Measurements from ENCODE around the gene DAAM1. TPM values are rescaled to one million over a fixed set of nuclear protein-coding genes. Genes with fewer than 3 reads are reported as not detected.

Gene DAAM1
- polyA plus RNA-seq, 1 of the 3 experiments (the other 2 are of a cell fraction): 5.1 TPM

GRCh38 chr14:59150990-59151389, 37.5 kb upstream of the DAAM1 start:
- no peak for DNase-seq
- no peaks in the 10 kb centered on the region for H3F3A ChIP-seq (replicated peaks; ENCODE audit: insufficient read depth)
- H3K4me1 ChIP-seq (ENCODE audit: control insufficient read depth in 1 of 2, insufficient read depth in 2 of 2, low read depth in 1 of 2, low read length in 1 of 2): no peaks in the 10 kb centered on the region
- no peak overlapping the region for H3K4me2 ChIP-seq
- no peak for TF ChIP-seq MAX (IDR thresholded peaks at IDR 0.05; ENCODE audit: low read depth)
- TF ChIP-seq IRF3 (IDR thresholded peaks at IDR 0.05; ENCODE audit: low read depth, low read length): no peak
- TF ChIP-seq RCOR1 (IDR thresholded peaks at IDR 0.05; ENCODE audit: low read length): no peak
- TF ChIP-seq EZH2phosphoT487 (IDR thresholded peaks at IDR 0.05; ENCODE audit: borderline replicate concordance, low read depth): no peak
- no peak for TF ChIP-seq MXI1 (IDR thresholded peaks at IDR 0.05; ENCODE audit: low read depth, low read length)
- no peak for TF ChIP-seq ELF1 (IDR thresholded peaks at IDR 0.05)
- no peak for TF ChIP-seq EP300 (IDR thresholded peaks at IDR 0.05; ENCODE audit: borderline replicate concordance in 1 of 2, low read depth in 1 of 2, low read length in 1 of 2)
- TF ChIP-seq NFIC (IDR thresholded peaks at IDR 0.05; ENCODE audit: borderline replicate concordance): no peak
- TF ChIP-seq REST (IDR thresholded peaks at IDR 0.05; ENCODE audit: low read depth, low read length): no peak
- no peak for TF ChIP-seq TCF12 (IDR thresholded peaks at IDR 0.05)
- TF ChIP-seq SMC3 (IDR thresholded peaks at IDR 0.05; ENCODE audit: low read depth, low read length): no peak
- TF ChIP-seq CHD2 (IDR thresholded peaks at IDR 0.05; ENCODE audit: low read length, partially characterized antibody): no peak
- TF ChIP-seq SIN3A (IDR thresholded peaks at IDR 0.05; ENCODE audit: borderline replicate concordance, low read depth, low read length): no peak
- TF ChIP-seq POLR2AphosphoS5 (IDR thresholded peaks at IDR 0.05; ENCODE audit: low read depth, low read length): no peak
- no peak for TF ChIP-seq USF1 (IDR thresholded peaks at IDR 0.05; ENCODE audit: borderline replicate concordance, low read depth)
- WGBS (ENCODE audit: low lambda C conversion rate): 65% methylated on average over 2 of the region's 2 CpGs
- CTCF ChIA-PET: no interaction called here
- no peaks in the 10 kb centered on the region for H3K27me3 ChIP-seq (ENCODE audit: insufficient read depth)
- POLR2A ChIA-PET: no interaction called here
- no peak overlapping the region for H2AFZ ChIP-seq (ENCODE audit: low read depth)
- H4K20me1 ChIP-seq (ENCODE audit: insufficient read depth): no peaks in the 10 kb centered on the region
- H3K4me3 ChIP-seq (ENCODE audit: low read depth in 2 of 2, low read length in 1 of 2): no peak overlapping the region
- no peaks in the 10 kb centered on the region for H3K79me2 ChIP-seq (ENCODE audit: insufficient read depth)
- H3K9me2 ChIP-seq: no peaks in the 10 kb centered on the region
- H3K27ac ChIP-seq (ENCODE audit: low read depth in 2 of 2, low read length in 1 of 2): no peak overlapping the region
- H3K9me3 ChIP-seq: no peaks in the 10 kb centered on the region
- H3K36me3 ChIP-seq (replicated peaks in 1 of 2; ENCODE audit: control insufficient read depth in 1 of 2, insufficient read depth in 2 of 2, low read length in 1 of 2): no peaks in the 10 kb centered on the region
- H3K9ac ChIP-seq: no peak overlapping the region
